Naive thymus-derived CD4-positive, alpha-beta T cell (primary cell): ENCODE data around the gene BLOC1S6. TPM values are rescaled to one million over a fixed set of nuclear protein-coding genes. Genes with fewer than 3 reads are reported as not detected.
A peak's percentile ranks its signal among the peaks of the same experiment; 100 is the strongest.

Experiments used
- ATAC-seq: fragments of 150-1000 bp; cut with Tn5 transposase; 2 replicates; pipeline ENCODE4 v1.10.0; 2021; ENCODE audit warnings: mild to moderate bottlenecking, moderate library complexity
- CTCF ChIA-PET: fragments of 350-600 bp; sonication (Branson Sonifier 250); formaldehyde crosslinking; loops from one replicate; lab custom pipeline; 2021; ENCODE audit warnings: antibody characterized with exemption; lab: Charles Lee
- POLR2A ChIA-PET: fragments of 350-600 bp; sonication (Branson Sonifier 250); formaldehyde crosslinking; loops from one replicate; lab custom pipeline; 2021; ENCODE audit warnings: antibody characterized with exemption, inconsistent platforms; lab: Charles Lee
- DNase-seq, 9 donors: peaks; one replicate each; pipeline versions ENCODE4 v3.0.0 to v3.0.0-alpha.2; 2020 to 2022; ENCODE audit warnings: mixed read lengths in 1 of 9
- H3K27ac ChIP-seq: one replicate; pipeline ENCODE4 v1.7.0; 2013; ENCODE audit warnings: mild to moderate bottlenecking, low read depth, low read length, moderate library complexity
- H3K27me3 ChIP-seq, 2 donors: one replicate each; pipeline ENCODE4 v1.7.0; 2013; ENCODE audit warnings: low read length in 2 of 2, mild to moderate bottlenecking in 2 of 2, moderate library complexity in 2 of 2; ENCODE audit not compliant: control insufficient read depth in 2 of 2, insufficient read depth in 2 of 2
- H3K36me3 ChIP-seq, 3 experiments: 1 replicate in 2 of 3; 2 replicates in 1 of 3; pipeline ENCODE4 v1.7.0; 2013; ENCODE audit warnings: low read length in 3 of 3, mild to moderate bottlenecking in 3 of 3, moderate library complexity in 1 of 3; ENCODE audit not compliant: insufficient read depth in 3 of 3, control insufficient read depth in 2 of 3
- H3K4me1 ChIP-seq, 2 donors: one replicate each; pipeline ENCODE4 v1.7.0; 2013; ENCODE audit warnings: low read length in 2 of 2, mild to moderate bottlenecking in 2 of 2, moderate library complexity in 1 of 2; ENCODE audit not compliant: control insufficient read depth in 2 of 2, insufficient read depth in 2 of 2
- H3K4me3 ChIP-seq: 2 replicates; pipeline ENCODE4 v1.7.0; 2013; ENCODE audit warnings: mild to moderate bottlenecking, low read length
- H3K9me3 ChIP-seq, 3 experiments: 1 replicate in 2 of 3; 2 replicates in 1 of 3; pipeline ENCODE4 v1.7.0; 2013; ENCODE audit warnings: low read length in 3 of 3; ENCODE audit not compliant: control insufficient read depth in 2 of 3
- H3K27ac Mint-ChIP-seq, 9 donors: one replicate each; pipeline ENCODE4 v1.8.0; 2020 to 2022; ENCODE audit warnings: mixed read lengths in 9 of 9, mild to moderate bottlenecking in 8 of 9, moderate library complexity in 5 of 9, inconsistent platforms in 2 of 9
- H3K27me3 Mint-ChIP-seq, 5 donors: one replicate each; pipeline ENCODE4 v1.8.0; 2021 to 2022; ENCODE audit warnings: mixed read lengths in 5 of 5, mild to moderate bottlenecking in 1 of 5
- H3K36me3 Mint-ChIP-seq, 5 donors: one replicate each; pipeline ENCODE4 v1.8.0; 2020 to 2022; ENCODE audit warnings: mixed read lengths in 5 of 5, mild to moderate bottlenecking in 3 of 5, inconsistent platforms in 1 of 5
- H3K4me1 Mint-ChIP-seq, 7 donors: one replicate each; pipeline ENCODE4 v1.8.0; 2020 to 2022; ENCODE audit warnings: mixed read lengths in 7 of 7, mild to moderate bottlenecking in 3 of 7, inconsistent platforms in 1 of 7
- H3K4me3 Mint-ChIP-seq, 10 donors: one replicate each; pipeline ENCODE4 v1.8.0; 2020 to 2022; ENCODE audit warnings: mild to moderate bottlenecking in 10 of 10, mixed read lengths in 10 of 10, moderate library complexity in 6 of 10, inconsistent platforms in 2 of 10
- H3K9me3 Mint-ChIP-seq, 11 donors: one replicate each; pipeline ENCODE4 v1.8.0; 2020 to 2022; ENCODE audit warnings: mixed read lengths in 11 of 11, mild to moderate bottlenecking in 4 of 11, inconsistent platforms in 1 of 11, moderate library complexity in 1 of 11
- intact Hi-C, 2 donors: fragments of 100-400 bp; cut with micrococcal nuclease; formaldehyde crosslinking; loops; one replicate each; pipeline ENCODE4 v1.15.1; 2023
- polyA plus RNA-seq, 2 donors: library from polyadenylated mRNA; unstranded; fragments of 300-500 nt; fragmentation: Illumina TruSeq; gene quantifications; one replicate each; pipeline ENCODE4 v1.2.3, GENCODE V29; 2021
- total RNA-seq, 6 experiments: library from RNA in 5 of 6; stranded (reverse) in 5 of 6; gene quantifications; 1 replicate in 5 of 6; 2 replicates in 1 of 6; pipeline ENCODE4 v1.2.3 and lab custom pipeline; 2021 to 2026

Gene BLOC1S6
- total and polyA plus RNA-seq, 7 experiments from 2014 or later: 34.4 to 63.9 (median 50.9) TPM

DNA sequence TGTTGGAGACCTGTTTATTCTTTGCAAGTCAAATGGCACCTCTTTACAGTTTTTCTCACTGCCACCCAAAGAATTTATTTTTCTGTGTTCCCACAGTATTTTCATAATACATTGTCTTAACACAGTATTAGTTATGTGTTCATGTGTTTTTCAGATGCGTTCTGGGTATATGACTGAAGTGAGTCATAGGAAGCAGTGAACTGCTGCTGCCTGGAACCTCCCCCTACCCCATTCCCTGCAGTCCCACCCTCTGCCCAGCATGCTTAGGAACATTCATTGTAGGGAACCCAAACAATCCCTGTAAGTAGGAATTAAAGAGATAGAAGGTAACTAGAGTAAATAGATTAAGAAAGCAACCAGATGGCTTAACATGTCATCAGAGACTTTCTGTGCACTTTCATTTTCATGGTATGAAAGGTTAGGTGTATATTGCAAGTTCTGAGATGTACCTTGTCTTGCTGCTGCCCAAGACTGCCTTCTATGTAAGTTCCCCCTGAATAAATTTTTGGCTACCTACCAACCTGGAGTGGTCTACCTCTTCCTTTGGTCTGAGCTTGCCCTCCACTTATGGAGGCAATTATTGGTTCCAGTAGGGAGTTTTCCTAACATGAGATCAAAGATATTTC, 25.7 kb downstream of the BLOC1S6 start:
- Histone ChIP-seq H3K4me1 (no peaks in the 10 kb centered on the region), H3K4me3 (no peak overlapping the region), H3K9me3 (no peaks in the 10 kb centered on the region), H3K36me3 (peaks cover 0 to 5% (median 0%) of the 10 kb centered on the region in 3 experiments), H3K27ac (no peak overlapping the region), H3K27me3 (no peaks in the 10 kb centered on the region)
- Mint-ChIP-seq H3K27me3 (no peaks in the 10 kb centered on the region), H3K9me3 (peaks cover 0 to 1% (median 0%) of the 10 kb centered on the region in 11 donors), H3K27ac (peak overlapping the region in 1 of 9 donors; percentile 77), H3K4me1 (peaks cover 0 to 11% (median 0%) of the 10 kb centered on the region in 7 donors), H3K36me3 (peaks cover 0 to 8% (median 1%) of the 10 kb centered on the region in 5 donors), H3K4me3 (peak overlapping the region in 1 of 10 donors; percentile 62)
- ATAC-seq: no peak
- POLR2A ChIA-PET: interaction anchor here (0.6 to 1.3 kb wide), 2 partner anchors 21 to 23 kb away, joined by 3 to 4 read pairs; no protein-coding TSS in a partner anchor
- DNase-seq: no peak
- CTCF ChIA-PET: interaction anchor here (0.7 to 3.4 kb wide), 5 partner anchors 8 to 154 kb away, joined by 3 to 24 read pairs (median 8); partner anchors contain the start of gene BLOC1S6
- intact Hi-C loops: loop anchor here (2.0 to 10.0 kb wide), 2 partner anchors 22 to 488 kb away; partner anchors contain the start of genes DUOX1 (in 1 of the 2), DUOXA1 (in 1 of the 2) and SQOR (in 1 of the 2)

DNA sequence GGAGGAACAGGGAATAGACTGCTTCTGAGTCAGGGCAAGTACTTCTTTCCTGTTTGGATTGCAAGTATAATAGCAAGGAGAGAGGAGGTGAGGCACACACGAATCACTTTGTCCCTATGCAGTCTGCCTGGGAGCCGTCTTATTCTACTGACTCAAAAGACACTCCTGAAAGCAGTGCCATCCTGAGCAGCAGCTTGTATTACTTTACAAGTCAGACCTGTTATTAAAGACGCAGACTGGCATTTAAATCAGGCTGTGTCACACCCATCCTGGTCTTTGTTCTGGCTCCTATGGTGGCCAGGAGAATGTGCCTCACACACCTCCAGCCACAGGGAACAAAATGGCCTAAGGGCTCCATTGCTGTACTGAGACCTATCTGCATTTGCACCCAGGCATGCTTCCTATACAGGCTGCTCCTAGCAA, 29.7 kb downstream of the BLOC1S6 start:
- Histone ChIP-seq H3K27ac (no peak overlapping the region), H3K27me3 (no peaks in the 10 kb centered on the region), H3K36me3 (no peaks in the 10 kb centered on the region), H3K4me3 (no peak overlapping the region), H3K4me1 (no peaks in the 10 kb centered on the region), H3K9me3 (no peaks in the 10 kb centered on the region)
- DNase-seq (no peak), ATAC-seq (no peak)
- Mint-ChIP-seq H3K36me3 (no peaks in the 10 kb centered on the region), H3K27me3 (peaks cover 0 to 2% (median 0%) of the 10 kb centered on the region in 5 donors), H3K9me3 (peaks cover 0 to 1% (median 0%) of the 10 kb centered on the region in 11 donors), H3K4me1 (peaks cover 0 to 11% (median 0%) of the 10 kb centered on the region in 7 donors), H3K4me3 (no peak overlapping the region), H3K27ac (no peak overlapping the region)
- CTCF ChIA-PET: interaction anchor here (0.6 to 1.6 kb wide), 3 partner anchors 158 to 1112 kb away, joined by 4 to 5 read pairs (median 4); no protein-coding TSS in a partner anchor
- POLR2A ChIA-PET: interaction anchor here (0.6 kb wide), 1 partner anchor 56 kb away, joined by 5 read pairs; no protein-coding TSS in a partner anchor
- intact Hi-C loops: loop anchor here in 1 of 2 donors (10.0 kb wide), 1 partner anchor 492 kb away; the partner anchor contains the start of genes DUOX1 and DUOXA1

DNA sequence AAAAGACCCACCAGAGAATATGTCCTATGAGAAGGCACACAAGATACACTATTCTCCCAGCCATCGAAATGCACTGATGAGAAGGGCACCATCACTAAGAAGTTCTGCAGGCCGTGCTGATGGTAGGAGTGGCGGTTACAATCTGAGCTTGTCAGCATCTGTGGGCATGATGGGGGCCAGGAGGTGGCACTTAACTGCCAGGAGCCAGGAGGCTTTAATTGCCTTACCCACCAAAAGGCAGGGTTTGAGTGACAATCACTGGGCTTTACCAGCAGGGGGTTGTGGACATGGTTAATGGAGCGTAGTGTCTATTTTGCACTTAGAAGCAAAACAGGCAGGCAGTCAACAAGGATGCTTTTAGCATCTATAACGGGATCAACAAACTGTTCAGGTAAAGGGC, 31.6 kb downstream of the BLOC1S6 start:
- ATAC-seq (no peak), DNase-seq (peak in 1 of 9 donors; percentile 13)
- peaks cover 0 to 5% (median 3%) of the 10 kb centered on the region in 5 donors for H3K36me3 Mint-ChIP-seq
- Histone ChIP-seq H3K4me1 (no peaks in the 10 kb centered on the region), H3K4me3 (no peak overlapping the region), H3K27ac (no peak overlapping the region), H3K27me3 (no peaks in the 10 kb centered on the region), H3K9me3 (no peaks in the 10 kb centered on the region), H3K36me3 (no peaks in the 10 kb centered on the region)
- H3K27me3 Mint-ChIP-seq: peaks cover 0 to 14% (median 0%) of the 10 kb centered on the region in 5 donors
- H3K4me1 Mint-ChIP-seq: peaks cover 0 to 4% (median 0%) of the 10 kb centered on the region in 7 donors
- no peak overlapping the region for H3K4me3 Mint-ChIP-seq
- peaks cover 0 to 8% (median 0%) of the 10 kb centered on the region in 11 donors for H3K9me3 Mint-ChIP-seq
- intact Hi-C loops: loop anchor here in 1 of 2 donors (10.0 kb wide), 1 partner anchor 494 kb away; the partner anchor contains the start of genes DUOX1 and DUOXA1
- H3K27ac Mint-ChIP-seq: no peak overlapping the region
- ChIA-PET CTCF (interaction anchor here (1.0 kb wide), 2 partner anchors 25 to 86 kb away, joined by 3 to 4 read pairs; no protein-coding TSS in a partner anchor), POLR2A (no interaction called here)

DNA sequence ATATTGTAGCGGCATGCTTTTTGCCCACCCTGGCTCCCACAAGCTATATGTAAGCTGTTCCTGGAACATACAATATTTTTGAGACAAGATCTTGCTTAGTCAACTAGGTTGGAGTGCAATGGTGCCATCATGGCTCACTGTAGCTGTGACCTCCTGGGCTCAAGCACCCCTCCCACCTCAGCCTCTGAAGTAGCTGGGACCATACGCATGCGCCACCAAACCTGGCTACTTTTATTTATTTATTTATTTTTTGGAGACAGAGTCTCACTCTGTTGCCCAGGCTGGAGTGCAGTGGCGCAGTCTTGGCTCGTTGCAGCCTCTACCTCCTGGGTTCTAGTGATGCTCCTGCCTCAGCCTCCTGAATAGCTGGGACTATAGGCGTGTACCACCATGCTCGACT, 41.0 kb downstream of the BLOC1S6 start:
- H3K4me3 Mint-ChIP-seq: no peak overlapping the region
- intact Hi-C loops: no loop called here
- POLR2A ChIA-PET: interaction anchor here (0.6 to 0.7 kb wide), 2 partner anchors 17 to 234 kb away, joined by 3 to 4 read pairs; no protein-coding TSS in a partner anchor

DNA sequence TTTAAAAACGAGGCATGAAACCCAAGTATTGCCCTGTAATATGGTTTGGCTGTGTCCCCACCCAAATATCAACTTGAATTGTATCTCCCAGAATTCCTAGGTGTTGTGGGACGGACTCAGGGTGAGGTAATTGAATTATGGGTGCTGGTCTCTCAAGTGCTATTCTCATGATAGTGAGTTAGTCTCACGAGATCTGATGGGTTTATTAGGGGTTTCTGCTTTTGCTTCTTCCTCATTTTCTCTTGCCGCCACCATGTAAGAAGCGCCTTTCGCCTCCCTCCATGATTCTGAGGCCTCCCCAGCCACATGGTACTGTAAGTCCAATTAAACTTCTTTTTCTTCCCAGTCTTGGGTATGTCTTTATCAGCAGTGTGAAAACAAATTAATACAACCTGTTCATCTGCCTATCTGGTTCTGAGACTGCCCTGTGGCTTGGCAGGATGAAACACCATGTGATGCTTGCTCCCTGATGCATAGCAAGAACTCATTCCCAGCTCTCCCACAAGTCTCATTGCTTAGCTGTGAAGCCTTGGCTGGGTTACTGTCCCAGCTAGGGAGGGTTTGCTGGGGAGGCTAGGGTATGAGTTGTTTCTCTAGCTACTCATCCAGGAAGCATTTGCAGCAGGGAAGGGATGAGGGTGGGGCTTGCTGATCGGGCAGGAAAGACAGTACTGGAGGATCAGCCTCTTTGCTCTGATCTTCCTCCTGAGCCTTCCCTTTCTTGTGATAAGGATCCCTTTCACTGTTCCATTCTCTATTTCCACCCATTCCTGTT, 43.9 kb downstream of the BLOC1S6 start:
- Mint-ChIP-seq H3K4me3 (no peak overlapping the region), H3K27ac (no peak overlapping the region), H3K9me3 (peaks cover 2 to 19% (median 13%) of the 10 kb centered on the region in 11 donors), H3K27me3 (peaks cover 0 to 26% (median 0%) of the 10 kb centered on the region in 5 donors), H3K36me3 (peaks cover 0 to 16% (median 7%) of the 10 kb centered on the region in 5 donors), H3K4me1 (peaks cover 0 to 18% (median 9%) of the 10 kb centered on the region in 7 donors)
- H3K27ac ChIP-seq: no peak overlapping the region
- H3K4me1 ChIP-seq: peaks cover 4 to 6% of the 10 kb centered on the region in 2 donors
- peaks cover 0 to 7% (median 0%) of the 10 kb centered on the region in 3 experiments for H3K36me3 ChIP-seq
- POLR2A ChIA-PET: no interaction called here
- intact Hi-C loops: loop anchor here in 1 of 2 donors (10.0 kb wide), 1 partner anchor 1346 kb away; the partner anchor contains the start of gene GOLM2
- no peaks in the 10 kb centered on the region for H3K27me3 ChIP-seq
- H3K4me3 ChIP-seq: no peak overlapping the region
- no peak for ATAC-seq
- H3K9me3 ChIP-seq: peaks cover 0 to 7% (median 0%) of the 10 kb centered on the region in 3 experiments
- DNase-seq: no peak
- CTCF ChIA-PET: no interaction called here

More for the DNA sequence above, 41.0 kb downstream of the BLOC1S6 start:
- H3K27me3 Mint-ChIP-seq: peaks cover 0 to 29% (median 0%) of the 10 kb centered on the region in 5 donors
- DNase-seq: no peak
- H3K27ac ChIP-seq: no peak overlapping the region
- H3K36me3 ChIP-seq: no peaks in the 10 kb centered on the region
- no peak overlapping the region for H3K4me3 ChIP-seq
- no peak overlapping the region for H3K27ac Mint-ChIP-seq
- peaks cover 0 to 7% (median 0%) of the 10 kb centered on the region in 7 donors for H3K4me1 Mint-ChIP-seq
- H3K9me3 Mint-ChIP-seq: peaks cover 6 to 43% (median 21%) of the 10 kb centered on the region in 11 donors
- peaks cover 0 to 19% (median 9%) of the 10 kb centered on the region in 5 donors for H3K36me3 Mint-ChIP-seq
- CTCF ChIA-PET: no interaction called here
- ATAC-seq: no peak
- H3K4me1 ChIP-seq: no peaks in the 10 kb centered on the region
- peaks cover 0 to 7% (median 0%) of the 10 kb centered on the region in 3 experiments for H3K9me3 ChIP-seq
- no peaks in the 10 kb centered on the region for H3K27me3 ChIP-seq

DNA sequence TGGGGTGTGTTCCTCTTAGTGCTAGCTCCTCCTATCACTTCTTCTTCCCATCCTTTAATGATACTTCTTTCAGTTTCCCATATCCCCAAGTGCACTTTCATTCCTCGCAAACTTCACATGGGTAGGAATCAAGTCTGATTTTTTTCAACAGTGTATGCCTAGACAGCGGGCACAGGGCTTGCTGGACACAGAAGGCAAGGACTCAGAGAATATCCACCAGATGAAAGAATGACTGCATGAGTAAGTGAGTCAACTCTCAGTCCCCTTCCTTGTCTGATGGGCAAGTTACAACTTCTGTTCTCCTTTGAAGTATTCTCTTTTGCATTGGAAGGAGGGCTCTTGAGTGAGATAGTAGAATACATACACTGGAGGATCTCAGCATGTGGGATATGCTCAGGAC, 44.6 kb downstream of the BLOC1S6 start:
- no peak for DNase-seq
- Histone ChIP-seq H3K4me3 (no peak overlapping the region), H3K4me1 (peaks cover 8 to 11% of the 10 kb centered on the region in 2 donors), H3K27me3 (no peaks in the 10 kb centered on the region), H3K36me3 (peaks cover 0 to 7% (median 0%) of the 10 kb centered on the region in 3 experiments), H3K9me3 (peaks cover 0 to 5% (median 0%) of the 10 kb centered on the region in 3 experiments), H3K27ac (no peak overlapping the region)
- CTCF ChIA-PET: no interaction called here
- peaks cover 0 to 9% (median 4%) of the 10 kb centered on the region in 5 donors for H3K36me3 Mint-ChIP-seq
- H3K4me1 Mint-ChIP-seq: peaks cover 0 to 18% (median 14%) of the 10 kb centered on the region in 7 donors
- H3K27ac Mint-ChIP-seq: no peak overlapping the region
- peaks cover 0 to 23% (median 0%) of the 10 kb centered on the region in 5 donors for H3K27me3 Mint-ChIP-seq
- H3K9me3 Mint-ChIP-seq: peaks cover 0 to 12% (median 8%) of the 10 kb centered on the region in 11 donors
- intact Hi-C loops: loop anchor here in 1 of 2 donors (10.0 kb wide), 1 partner anchor 1347 kb away; the partner anchor contains the start of gene GOLM2
- H3K4me3 Mint-ChIP-seq: peak overlapping the region in 1 of 10 donors; percentile 13
- POLR2A ChIA-PET: no interaction called here
- ATAC-seq: no peak
